T-helper 2 cell treated with Interferon-gamma antibody and Interleukin-4, amounts not matched to agents 5 μg/mL and 100 μg/mL, for 36 hours (primary cell): ENCODE results near the gene GPR162.

Experiments
- DNase-seq: peaks from one replicate; pipeline ENCODE4 v3.0.0; 2021; ENCODE audit warnings: low spot score
- H3K27ac Mint-ChIP-seq: one replicate; pipeline ENCODE4 v1.8.0; 2021; ENCODE audit warnings: mild to moderate bottlenecking, mixed read lengths
- H3K27me3 Mint-ChIP-seq: one replicate; pipeline ENCODE4 v1.8.0; 2021; ENCODE audit warnings: low read depth, mixed read lengths
- H3K36me3 Mint-ChIP-seq: one replicate; pipeline ENCODE4 v1.8.0; 2021; ENCODE audit warnings: low read depth, mixed read lengths
- H3K4me1 Mint-ChIP-seq: one replicate; pipeline ENCODE4 v1.8.0; 2021; ENCODE audit warnings: low read depth, mixed read lengths
- H3K4me3 Mint-ChIP-seq: one replicate; pipeline ENCODE4 v1.8.0; 2022; ENCODE audit warnings: mild to moderate bottlenecking, moderate library complexity, mixed read lengths
- H3K9me3 Mint-ChIP-seq: one replicate; pipeline ENCODE4 v1.8.0; 2021; ENCODE audit warnings: mixed read lengths

Gene GPR162

GRCh38 chr12:6821591-6822425 lies at the start of gene GPR162:
TSS of gene GPR162 (plus strand) at chr12:6821821. CDS start at chr12:6823899, 2,078 bp downstream.
- H3K4me3 Mint-ChIP-seq: peak within 1 kb of the TSS; percentile 53
- H3K36me3 Mint-ChIP-seq: peaks cover 29% of the 10 kb centered on the region
- H3K4me1 Mint-ChIP-seq: peaks cover 17% of the 10 kb centered on the region
- no peak for DNase-seq
- no peaks in the 10 kb centered on the region for H3K9me3 Mint-ChIP-seq
- H3K27ac Mint-ChIP-seq: peak within 1 kb of the TSS; percentile 32
- H3K27me3 Mint-ChIP-seq: peaks cover 36% of the 10 kb centered on the region

- no peaks in the 10 kb centered on the region for H3K9me3 Mint-ChIP-seq
- peaks cover 2% of the 10 kb centered on the region for H3K36me3 Mint-ChIP-seq
- H3K4me3 Mint-ChIP-seq: peak within 1 kb of the TSS; percentile 70
- peak; percentile 63 for DNase-seq
- peaks cover 53% of the 10 kb centered on the region for H3K4me1 Mint-ChIP-seq
- peak within 1 kb of the TSS; percentile 73 for H3K27ac Mint-ChIP-seq
- H3K27me3 Mint-ChIP-seq: no peaks in the 10 kb centered on the region
Observed at GRCh38 chr12:6772331-6772695, 49.3 kb upstream of the GPR162 start, which contains the start of gene LAG3. TSS of gene LAG3 (plus strand) at chr12:6772520. CDS start at chr12:6772853, 333 bp downstream.

GRCh38 chr12:6772726-6773589 lies 48.7 kb upstream of the GPR162 start:
- DNase-seq: no peak
- Mint-ChIP-seq H3K4me1 (peaks cover 49% of the 10 kb centered on the region), H3K36me3 (peaks cover 2% of the 10 kb centered on the region), H3K27ac (peak overlapping the region; percentile 56), H3K9me3 (no peaks in the 10 kb centered on the region), H3K4me3 (peak overlapping the region; percentile 70), H3K27me3 (no peaks in the 10 kb centered on the region)

- Mint-ChIP-seq H3K27ac (peak overlapping the region; percentile 54), H3K27me3 (peaks cover 2% of the 10 kb centered on the region), H3K4me3 (peak overlapping the region; percentile 70), H3K4me1 (peaks cover 47% of the 10 kb centered on the region), H3K9me3 (no peaks in the 10 kb centered on the region), H3K36me3 (peaks cover 4% of the 10 kb centered on the region)
- DNase-seq: peak; percentile 43
Observed at GRCh38 chr12:6773590-6774351, 47.9 kb upstream of the GPR162 start.

- Mint-ChIP-seq H3K9me3 (no peaks in the 10 kb centered on the region), H3K27me3 (peaks cover 2% of the 10 kb centered on the region)
- no peak for DNase-seq
Observed at GRCh38 chr12:6774499-6775062, 47.0 kb upstream of the GPR162 start.

GRCh38 chr12:6775185-6776174 lies 46.1 kb upstream of the GPR162 start:
- Mint-ChIP-seq H3K9me3 (no peaks in the 10 kb centered on the region), H3K4me3 (peak overlapping the region; percentile 60), H3K27ac (peak overlapping the region; percentile 73), H3K36me3 (peaks cover 2% of the 10 kb centered on the region), H3K27me3 (peaks cover 2% of the 10 kb centered on the region), H3K4me1 (peaks cover 51% of the 10 kb centered on the region)
- no peak for DNase-seq

More at GRCh38 chr12:6774499-6775062, 47.0 kb upstream of the GPR162 start:
- Mint-ChIP-seq H3K4me3 (peak overlapping the region; percentile 60), H3K27ac (peak overlapping the region; percentile 73), H3K4me1 (peaks cover 48% of the 10 kb centered on the region), H3K36me3 (peaks cover 2% of the 10 kb centered on the region)

GRCh38 chr12:6777386-6777785 lies 44.2 kb upstream of the GPR162 start:
- Mint-ChIP-seq H3K4me1 (peaks cover 44% of the 10 kb centered on the region), H3K4me3 (no peak overlapping the region), H3K27ac (no peak overlapping the region), H3K27me3 (peaks cover 2% of the 10 kb centered on the region), H3K36me3 (peaks cover 2% of the 10 kb centered on the region), H3K9me3 (no peaks in the 10 kb centered on the region)
- DNase-seq: no peak

GRCh38 chr12:6778217-6778573 lies 43.4 kb upstream of the GPR162 start:
- Mint-ChIP-seq H3K4me1 (peaks cover 49% of the 10 kb centered on the region), H3K27ac (peak overlapping the region; percentile 66), H3K36me3 (peaks cover 2% of the 10 kb centered on the region), H3K4me3 (peak overlapping the region; percentile 78), H3K9me3 (no peaks in the 10 kb centered on the region), H3K27me3 (peaks cover 2% of the 10 kb centered on the region)
- no peak for DNase-seq

GRCh38 chr12:6778574-6779550 lies 42.8 kb upstream of the GPR162 start:
- H3K36me3 Mint-ChIP-seq: peaks cover 2% of the 10 kb centered on the region
- peak; percentile 88 for DNase-seq
- peaks cover 52% of the 10 kb centered on the region for H3K4me1 Mint-ChIP-seq
- H3K27me3 Mint-ChIP-seq: peaks cover 2% of the 10 kb centered on the region
- H3K27ac Mint-ChIP-seq: peak overlapping the region; percentile 66
- peak overlapping the region; percentile 78 for H3K4me3 Mint-ChIP-seq
- no peaks in the 10 kb centered on the region for H3K9me3 Mint-ChIP-seq

- peaks cover 53% of the 10 kb centered on the region for H3K4me1 Mint-ChIP-seq
- no peak overlapping the region for H3K4me3 Mint-ChIP-seq
- DNase-seq: no peak
- H3K36me3 Mint-ChIP-seq: peaks cover 2% of the 10 kb centered on the region
- H3K9me3 Mint-ChIP-seq: no peaks in the 10 kb centered on the region
- peaks cover 2% of the 10 kb centered on the region for H3K27me3 Mint-ChIP-seq
- peak overlapping the region; percentile 50 for H3K27ac Mint-ChIP-seq
Observed at GRCh38 chr12:6779708-6780432, 41.8 kb upstream of the GPR162 start.

GRCh38 chr12:6780573-6780972 lies 41.0 kb upstream of the GPR162 start:
- Mint-ChIP-seq H3K4me1 (peaks cover 46% of the 10 kb centered on the region), H3K27ac (peak overlapping the region; percentile 70), H3K4me3 (no peak overlapping the region), H3K9me3 (no peaks in the 10 kb centered on the region), H3K27me3 (peaks cover 2% of the 10 kb centered on the region), H3K36me3 (peaks cover 2% of the 10 kb centered on the region)
- peak; percentile 71 for DNase-seq
